HG03457 (cell line): ENCODE data around the gene CFAP90.

ENCODE experiments used
- ATAC-seq: cut with Tn5 transposase; IDR thresholded peaks from one replicate; pipeline ENCODE4 v1.9.1; 2021; ENCODE audit warnings: moderate number of reproducible peaks; ENCODE audit not compliant: unreplicated experiment

CFAP90 gene

GRCh38 chr5:7781899-7782298 is 69.0 kb downstream of the CFAP90 start:
- no peak for ATAC-seq
